Astrocyte of the spinal cord (primary cell): Measurements from ENCODE around the gene PCBP4.

Experiments
- DNase-seq: peaks from one replicate; pipeline ENCODE4 v3.0.0; 2011; ENCODE audit warnings: low read depth, low spot score
- H3K4me3 ChIP-seq: 2 replicates; pipeline ENCODE4 v1.5.1; 2011; ENCODE audit warnings: low read depth, mild to moderate bottlenecking, low read length, moderate library complexity
- CTCF ChIP-seq: IDR thresholded peaks from 2 replicates; pipeline ENCODE4 v1.5.1; 2012; ENCODE audit warnings: low read depth, mild to moderate bottlenecking, low read length, inconsistent platforms
- in situ Hi-C: cut with HindIII; loops from 2 replicates; pipeline ENCODE4 v1.10.0; 2017; ENCODE audit warnings: low sequenced_read_pairs

PCBP4 gene

GRCh38 chr3:51944451-51945021 is 22.7 kb downstream of the PCBP4 start:
- in situ Hi-C loops, result no loop called here
- H3K4me3 ChIP-seq, result no peak overlapping the region
- no peak for TF ChIP-seq CTCF
- no peak for DNase-seq

GRCh38 chr3:51943451-51944391 is 23.5 kb downstream of the PCBP4 start:
- no peak for DNase-seq
- in situ Hi-C loops, result no loop called here
- no peak for TF ChIP-seq CTCF
- no peak overlapping the region for H3K4me3 ChIP-seq

GRCh38 chr3:51942603-51943450 is 24.4 kb downstream of the PCBP4 start:
- H3K4me3 ChIP-seq, result peak overlapping the region; percentile 45
- TF ChIP-seq CTCF, result no peak
- peak; percentile 24 for DNase-seq
- in situ Hi-C loops, result no loop called here

- in situ Hi-C loops, result no loop called here
- peak; percentile 98 for TF ChIP-seq CTCF
- peak; percentile 100 for DNase-seq
- H3K4me3 ChIP-seq, result peak within 1 kb of the TSS; percentile 80
These were observed 25.3 kb downstream of the PCBP4 start, which contains the start of the genes PARP3 and RRP9 for GRCh38 chr3:51941798-51942602. Gene PARP3, plus strand, starts transcription at chr3:51942363. Its CDS starts 993 bp downstream, at chr3:51943356. Gene RRP9, minus strand, starts transcription at chr3:51941904. Its CDS starts 37 bp downstream, at chr3:51941867.

- peak overlapping the region; percentile 80 for H3K4me3 ChIP-seq
- DNase-seq, result no peak
- TF ChIP-seq CTCF, result no peak
- in situ Hi-C loops, result no loop called here
These were observed 25.8 kb downstream of the PCBP4 start for GRCh38 chr3:51941463-51941797.
